Naive B cell (primary cell): Measurements from ENCODE around the gene SNF8. TPM values are rescaled to one million over a fixed set of nuclear protein-coding genes. Genes with fewer than 3 reads are reported as not detected.

ENCODE experiments used
- ATAC-seq, 2 donors: fragments of 150-1000 bp; cut with Tn5 transposase; 2 replicates each; pipeline ENCODE4 v1.10.0; 2021; ENCODE audit warnings: low read depth in 2 of 2, mild to moderate bottlenecking in 2 of 2, moderate library complexity in 2 of 2
- DNase-seq: peaks from one replicate; pipeline ENCODE4 v3.0.0; 2022
- H3K27ac Mint-ChIP-seq, 6 donors: one replicate each; pipeline ENCODE4 v1.8.0; 2020 to 2022; ENCODE audit warnings: mild to moderate bottlenecking in 6 of 6, mixed read lengths in 6 of 6, moderate library complexity in 5 of 6, inconsistent platforms in 2 of 6
- H3K27me3 Mint-ChIP-seq, 3 donors: one replicate each; pipeline ENCODE4 v1.8.0; 2021 to 2022; ENCODE audit warnings: mixed read lengths in 3 of 3, mild to moderate bottlenecking in 1 of 3
- H3K36me3 Mint-ChIP-seq, 2 donors: one replicate each; pipeline ENCODE4 v1.8.0; 2020 to 2022; ENCODE audit warnings: mixed read lengths in 2 of 2, inconsistent platforms in 1 of 2, mild to moderate bottlenecking in 1 of 2
- H3K4me1 Mint-ChIP-seq, 3 donors: one replicate each; pipeline ENCODE4 v1.8.0; 2020 to 2022; ENCODE audit warnings: mixed read lengths in 3 of 3, inconsistent platforms in 1 of 3, mild to moderate bottlenecking in 1 of 3, moderate library complexity in 1 of 3
- H3K4me3 Mint-ChIP-seq, 8 donors: one replicate each; pipeline ENCODE4 v1.8.0; 2020 to 2022; ENCODE audit warnings: mild to moderate bottlenecking in 8 of 8, mixed read lengths in 8 of 8, moderate library complexity in 8 of 8, inconsistent platforms in 2 of 8
- H3K9me3 Mint-ChIP-seq, 7 donors: one replicate each; pipeline ENCODE4 v1.8.0; 2020 to 2022; ENCODE audit warnings: mixed read lengths in 7 of 7, mild to moderate bottlenecking in 5 of 7, inconsistent platforms in 2 of 7, moderate library complexity in 1 of 7
- polyA plus RNA-seq, 6 donors: library from polyadenylated mRNA; unstranded; fragments of 300-500 nt; fragmentation: Illumina TruSeq; gene quantifications; one replicate each; pipeline ENCODE4 v1.2.3, GENCODE V29; 2021; ENCODE audit warnings: low read depth in 6 of 6

The SNF8 gene
- polyA plus RNA-seq, 6 donors from 2014 or later, result 92.4 to 140 (median 108) TPM

DNA sequence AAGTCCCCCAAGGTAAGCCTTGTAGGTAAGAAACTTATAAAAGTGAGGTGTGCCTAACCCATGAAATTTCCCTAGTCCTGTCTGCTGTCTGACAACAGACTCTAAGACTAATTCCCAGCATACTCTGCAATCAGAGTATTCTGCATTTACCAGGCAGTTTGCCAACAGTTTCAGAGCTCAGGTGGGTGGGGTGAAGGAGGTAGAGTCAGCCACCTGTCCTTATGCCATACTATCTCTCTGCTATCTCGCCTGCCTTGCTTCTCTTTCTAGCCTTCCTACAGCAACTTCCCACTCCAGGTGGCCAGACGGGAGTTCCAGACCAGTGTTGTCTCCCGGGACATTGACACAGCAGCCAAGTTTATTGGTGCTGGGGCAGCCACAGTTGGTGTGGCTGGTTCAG, 49.8 kb downstream of the SNF8 start:
- Mint-ChIP-seq H3K4me3 (no peak overlapping the region), H3K4me1 (peaks cover 19 to 38% (median 22%) of the 10 kb centered on the region in 3 donors), H3K27ac (peak overlapping the region in 2 of 6 donors; percentile 47 to 60), H3K36me3 (peaks cover 0 to 8% of the 10 kb centered on the region in 2 donors), H3K9me3 (no peaks in the 10 kb centered on the region), H3K27me3 (no peaks in the 10 kb centered on the region)
- ATAC-seq (no peak), DNase-seq (no peak)

- H3K4me3 Mint-ChIP-seq, result peak overlapping the region; percentile 18 to 98 (median 94)
- H3K27me3 Mint-ChIP-seq, result no peaks in the 10 kb centered on the region
- H3K4me1 Mint-ChIP-seq, result peaks cover 19 to 38% (median 22%) of the 10 kb centered on the region in 3 donors
- DNase-seq, result no peak
- H3K9me3 Mint-ChIP-seq, result no peaks in the 10 kb centered on the region
- ATAC-seq, result no peak
- peak overlapping the region; percentile 19 to 99 (median 98) for H3K27ac Mint-ChIP-seq
- H3K36me3 Mint-ChIP-seq, result peaks cover 0 to 8% of the 10 kb centered on the region in 2 donors
Measured at GRCh38 chr17:48893646-48894508, 50.8 kb downstream of the SNF8 start.

DNA sequence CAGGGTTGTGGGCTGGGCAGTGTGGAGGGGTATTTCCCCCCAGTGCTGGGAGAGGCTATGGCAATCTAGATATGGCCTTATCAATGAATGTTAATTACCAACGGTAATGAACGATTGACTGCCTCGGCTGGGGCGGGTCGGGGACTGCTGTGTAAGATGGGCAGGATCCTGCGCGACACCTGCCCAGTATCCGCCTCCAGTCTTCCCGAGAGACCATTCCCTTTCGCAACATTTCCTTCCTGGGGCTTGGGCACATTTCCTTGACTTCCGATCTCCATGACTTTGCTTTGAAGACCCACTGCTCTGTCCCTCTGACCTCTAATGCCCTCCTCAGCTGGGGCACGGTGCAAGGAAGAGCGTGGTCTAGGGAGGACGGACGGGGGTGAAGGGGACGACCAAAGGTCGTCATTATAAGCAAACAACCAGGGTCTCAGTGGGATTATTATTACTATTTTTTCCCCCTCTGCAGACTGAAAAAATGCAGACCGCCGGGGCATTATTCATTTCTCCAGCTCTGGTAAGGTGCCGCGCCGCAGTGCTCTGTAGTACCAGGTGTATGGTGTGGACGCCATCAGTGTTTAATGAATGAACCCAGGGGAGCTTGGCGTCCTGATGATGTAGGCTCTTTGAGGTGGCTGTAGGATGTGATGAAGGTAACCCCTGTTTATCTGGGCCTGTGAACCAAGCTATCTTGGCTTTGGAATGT, 51.5 kb downstream of the SNF8 start:
- H3K9me3 Mint-ChIP-seq, result no peaks in the 10 kb centered on the region
- peak overlapping the region; percentile 96 to 99 (median 98) for H3K27ac Mint-ChIP-seq
- peak overlapping the region; percentile 89 to 98 (median 94) for H3K4me3 Mint-ChIP-seq
- H3K27me3 Mint-ChIP-seq, result no peaks in the 10 kb centered on the region
- peak; percentile 15 for DNase-seq
- H3K4me1 Mint-ChIP-seq, result peaks cover 19 to 38% (median 22%) of the 10 kb centered on the region in 3 donors
- H3K36me3 Mint-ChIP-seq, result peaks cover 0 to 8% of the 10 kb centered on the region in 2 donors
- no peak for ATAC-seq

DNA sequence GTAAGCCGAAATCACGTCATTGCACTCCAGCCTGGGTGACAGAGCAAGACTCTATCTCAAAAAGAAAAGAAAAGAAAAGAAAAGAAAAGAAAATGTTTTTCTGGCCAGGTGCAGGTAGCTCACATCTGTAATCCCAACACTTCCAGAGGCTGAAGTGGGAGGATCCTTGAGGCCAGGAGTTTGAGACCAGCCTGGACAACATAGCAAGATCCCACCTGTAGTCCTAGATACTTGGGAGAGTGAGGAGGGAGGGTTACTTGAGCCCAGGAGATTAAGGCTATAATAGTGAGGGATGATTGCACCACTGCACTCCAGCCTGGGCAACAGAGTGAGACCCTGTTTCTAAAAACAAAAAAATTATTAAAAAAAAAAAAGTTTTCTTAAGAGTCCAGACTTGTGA, 54.6 kb downstream of the SNF8 start:
- DNase-seq (no peak), ATAC-seq (no peak)
- no peaks in the 10 kb centered on the region for H3K9me3 Mint-ChIP-seq
- peaks cover 15 to 36% (median 18%) of the 10 kb centered on the region in 3 donors for H3K4me1 Mint-ChIP-seq
- H3K36me3 Mint-ChIP-seq, result no peaks in the 10 kb centered on the region
- H3K27ac Mint-ChIP-seq, result no peak overlapping the region
- H3K4me3 Mint-ChIP-seq, result peak overlapping the region in 2 of 8 donors; percentile 25 to 40
- H3K27me3 Mint-ChIP-seq, result no peaks in the 10 kb centered on the region

- H3K4me3 Mint-ChIP-seq, result no peak overlapping the region
- no peak for ATAC-seq
- peaks cover 0 to 11% (median 8%) of the 10 kb centered on the region in 3 donors for H3K4me1 Mint-ChIP-seq
- H3K27ac Mint-ChIP-seq, result no peak overlapping the region
- DNase-seq, result no peak
- no peaks in the 10 kb centered on the region for H3K36me3 Mint-ChIP-seq
- no peaks in the 10 kb centered on the region for H3K9me3 Mint-ChIP-seq
- peaks cover 0 to 5% (median 0%) of the 10 kb centered on the region in 3 donors for H3K27me3 Mint-ChIP-seq
Measured at GRCh38 chr17:48883171-48883570, 61.5 kb downstream of the SNF8 start.

DNA sequence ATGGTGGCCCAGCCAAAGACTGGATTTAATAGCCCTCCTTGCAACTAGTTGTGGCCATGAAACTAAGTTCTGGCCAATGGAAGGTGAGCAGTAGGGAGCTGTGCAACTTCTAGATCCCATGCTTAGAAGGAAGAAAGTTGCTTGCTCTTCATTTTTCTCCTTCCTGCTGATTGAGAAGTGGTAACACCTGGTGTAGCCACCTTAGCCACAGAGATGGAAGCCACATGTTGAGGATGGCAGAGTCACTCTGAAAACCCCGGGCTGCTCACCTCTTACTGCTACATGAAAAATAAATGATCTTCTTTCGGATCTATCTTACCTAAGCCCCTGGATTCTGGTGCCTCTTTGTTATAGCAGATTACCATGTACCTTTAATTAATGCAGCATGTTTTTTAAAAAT, 62.4 kb downstream of the SNF8 start:
- Mint-ChIP-seq H3K36me3 (no peaks in the 10 kb centered on the region), H3K9me3 (no peaks in the 10 kb centered on the region), H3K4me1 (peaks cover 0 to 11% (median 8%) of the 10 kb centered on the region in 3 donors), H3K27ac (no peak overlapping the region), H3K4me3 (no peak overlapping the region), H3K27me3 (peaks cover 0 to 5% (median 0%) of the 10 kb centered on the region in 3 donors)
- ATAC-seq, result no peak
- no peak for DNase-seq

Other genes starting within 250 kb of the SNF8 start
- gene PRAC1, start 222.3 kb downstream of the SNF8 start, polyA plus RNA-seq, result not detected
- gene PRAC2, start 221.7 kb downstream of the SNF8 start, polyA plus RNA-seq, result not detected
- gene HOXB13, start 216.1 kb downstream of the SNF8 start, polyA plus RNA-seq, result not detected
- not detected for gene TTLL6, start 127.6 kb downstream of the SNF8 start, polyA plus RNA-seq
- gene CALCOCO2, start 113.8 kb downstream of the SNF8 start, polyA plus RNA-seq, result 100 to 1,000 TPM; 147 to 228 (median 187) TPM
- gene ATP5MC1, start 52.1 kb downstream of the SNF8 start, polyA plus RNA-seq, result 100 to 1,000 TPM; 170 to 239 (median 193) TPM
- gene UBE2Z, start 36.4 kb downstream of the SNF8 start, polyA plus RNA-seq, result 10 to 100 TPM; 75.2 to 89.3 (median 76.9) TPM
- not detected for gene GIP, start 23.8 kb upstream of the SNF8 start, polyA plus RNA-seq
- not detected for gene IGF2BP1, start 52.5 kb upstream of the SNF8 start, polyA plus RNA-seq
- not detected for gene B4GALNT2, start 187.9 kb upstream of the SNF8 start, polyA plus RNA-seq